ENCODE data around the gene MRM2.

Gene MRM2

DNA sequence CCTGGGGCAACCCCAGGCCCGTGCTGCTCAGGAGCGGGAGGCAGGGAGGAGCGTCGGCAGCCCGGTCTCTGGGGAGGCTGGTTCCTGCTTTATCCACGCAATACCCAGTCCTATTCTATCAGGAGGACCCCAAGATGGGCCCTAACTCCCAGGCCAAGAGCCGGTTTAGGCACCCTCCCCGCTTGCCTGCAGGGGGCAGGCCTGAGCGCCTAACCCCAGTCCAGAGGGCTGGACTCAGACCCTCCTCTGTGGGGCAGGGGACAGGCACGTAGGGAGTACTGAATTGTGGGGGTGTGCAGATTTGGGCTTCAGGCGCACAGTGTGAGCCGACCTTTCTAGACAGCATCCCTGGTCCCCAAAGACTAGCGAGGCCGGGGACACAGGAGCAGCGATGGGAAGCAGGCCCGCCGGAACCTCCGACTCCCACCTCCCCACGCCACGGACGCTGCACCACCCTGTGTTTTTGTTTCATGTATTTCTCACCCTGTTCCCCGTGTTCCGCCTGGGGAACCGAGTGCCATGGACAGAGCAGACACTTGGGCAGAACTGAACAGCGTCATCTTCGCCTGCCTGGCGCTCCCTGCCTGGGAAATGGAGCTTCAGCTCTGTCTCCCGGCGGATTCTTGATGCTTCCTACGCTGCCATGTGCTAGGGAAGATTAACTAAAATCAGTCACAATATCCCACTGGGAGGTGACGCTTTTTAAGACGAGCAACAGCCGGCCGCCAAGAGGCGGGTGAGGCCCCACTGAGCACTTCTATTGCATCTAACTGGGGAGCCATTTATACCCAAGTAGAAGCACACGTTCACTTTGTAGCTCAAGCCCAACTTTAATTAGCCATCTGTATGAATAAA lies 5.4 kb upstream of the MRM2 start:
- peak; percentile 89 for DNase-seq (ENCODE audit: low spot score)

GRCh38 chr7:2245883-2246675 lies 4.1 kb upstream of the MRM2 start:
- DNase-seq (ENCODE audit: low spot score) = no peak

GRCh38 chr7:2244404-2244995 lies 2.5 kb upstream of the MRM2 start:
- no peak for DNase-seq (ENCODE audit: low spot score)

DNA sequence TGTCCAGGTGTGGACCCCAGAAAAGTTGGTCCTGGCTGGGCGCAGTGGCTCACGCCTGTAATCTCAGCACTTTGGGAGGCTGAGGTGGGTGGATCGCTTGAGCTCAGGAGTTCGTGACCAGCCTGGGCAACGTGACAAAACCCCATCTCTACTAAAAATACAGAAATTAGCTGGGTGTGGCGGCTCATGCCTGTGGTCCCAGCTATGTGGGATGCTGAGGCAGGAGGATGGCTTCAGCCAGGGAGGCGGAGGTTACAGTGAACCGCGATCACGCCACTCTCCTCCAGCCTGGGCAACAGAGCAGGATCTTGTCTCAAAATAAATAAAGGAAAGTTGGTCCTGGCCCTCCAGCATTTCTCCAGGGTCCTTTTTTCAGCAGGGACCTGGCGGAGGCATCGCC lies 1.5 kb upstream of the MRM2 start:
- DNase-seq (ENCODE audit: low spot score) = no peak

DNA sequence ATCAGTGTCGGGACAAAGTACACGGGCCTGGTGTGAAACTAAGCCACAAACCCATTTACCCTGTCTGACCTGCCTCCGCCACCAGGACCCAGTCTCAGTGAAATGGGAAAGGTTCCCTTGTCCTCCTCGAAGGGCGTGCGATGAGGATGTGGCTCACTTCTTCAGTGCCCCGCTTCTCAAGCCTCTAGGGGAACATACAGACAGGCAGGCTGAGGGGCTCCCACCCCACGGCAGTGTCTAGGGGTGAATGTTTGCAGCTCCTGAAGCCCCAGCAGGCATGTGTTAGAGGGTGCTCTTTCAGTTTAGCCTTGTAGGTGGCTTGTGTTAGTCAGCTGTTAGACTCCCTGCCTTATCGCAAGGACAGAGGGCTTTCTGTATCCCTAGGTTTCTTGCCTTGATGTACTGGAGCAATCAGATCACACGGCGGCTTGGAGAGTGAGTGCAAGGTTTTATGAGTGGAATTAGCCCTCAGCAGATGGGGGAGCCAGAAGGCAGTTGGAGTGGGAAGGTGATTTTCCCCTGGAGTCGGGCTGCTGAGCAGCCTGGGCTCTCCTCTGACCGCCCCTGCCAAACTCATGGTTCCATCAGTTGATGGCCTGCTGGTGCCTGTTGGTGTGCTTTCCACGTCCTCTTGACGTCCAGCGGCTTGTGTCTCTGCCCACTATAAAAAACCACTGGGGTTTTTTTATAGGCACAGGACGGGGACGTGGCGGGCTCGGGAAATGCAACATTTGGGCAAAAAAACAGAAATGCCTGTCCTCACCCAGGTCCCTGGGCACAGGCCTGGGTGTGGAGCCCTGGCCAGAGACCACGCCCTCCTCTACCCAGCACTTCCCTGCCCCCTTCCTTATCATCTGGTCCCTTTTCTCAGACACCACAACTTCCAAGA lies 780 bp upstream of the MRM2 start:
- peak; percentile 57 for DNase-seq (ENCODE audit: low spot score)

DNA sequence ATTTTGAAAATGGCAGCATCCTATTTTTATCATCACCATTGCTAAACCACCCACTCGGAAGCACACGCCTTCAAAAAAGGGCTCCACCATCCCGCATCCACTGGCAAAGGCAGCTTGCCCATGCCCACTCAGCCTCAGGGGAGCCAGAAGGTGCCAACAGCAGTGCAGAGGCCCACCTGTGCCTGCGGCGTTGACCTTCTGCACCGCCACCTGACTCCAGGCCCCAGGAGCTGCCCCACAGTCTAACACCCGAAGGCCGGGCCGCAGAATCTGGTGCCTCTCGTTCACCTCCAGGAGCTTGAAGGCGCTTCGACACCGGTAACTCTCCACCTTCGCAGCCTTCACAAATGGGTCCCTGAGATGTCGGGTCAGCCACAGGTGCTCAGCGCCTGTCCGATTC lies 2.8 kb downstream of the MRM2 start:
- DNase-seq (ENCODE audit: low spot score) = no peak

DNA sequence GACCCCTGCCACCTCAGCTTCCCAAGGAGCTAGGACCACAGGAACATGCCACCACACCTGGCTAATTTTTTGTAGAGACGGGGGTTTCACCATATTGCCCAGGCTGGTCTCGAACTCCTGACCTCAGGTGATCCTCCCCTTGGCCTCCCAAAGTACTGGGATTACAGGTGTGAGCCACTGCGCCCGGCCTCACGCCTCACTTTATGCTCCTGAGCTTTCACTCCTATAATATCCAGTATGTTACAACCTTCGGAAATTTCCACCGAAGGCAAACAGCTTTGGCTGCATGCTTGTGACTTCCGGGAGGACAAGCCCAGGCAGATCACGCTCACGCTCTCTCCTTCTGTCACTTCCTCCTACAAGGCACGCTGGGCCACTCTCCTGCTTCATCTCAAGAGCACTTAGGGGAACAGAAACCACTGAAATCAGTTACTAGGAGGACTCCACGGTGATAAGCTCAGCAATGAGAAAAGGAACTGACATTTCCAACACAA lies 4.8 kb downstream of the MRM2 start:
- DNase-seq (ENCODE audit: low spot score) = no peak

DNA sequence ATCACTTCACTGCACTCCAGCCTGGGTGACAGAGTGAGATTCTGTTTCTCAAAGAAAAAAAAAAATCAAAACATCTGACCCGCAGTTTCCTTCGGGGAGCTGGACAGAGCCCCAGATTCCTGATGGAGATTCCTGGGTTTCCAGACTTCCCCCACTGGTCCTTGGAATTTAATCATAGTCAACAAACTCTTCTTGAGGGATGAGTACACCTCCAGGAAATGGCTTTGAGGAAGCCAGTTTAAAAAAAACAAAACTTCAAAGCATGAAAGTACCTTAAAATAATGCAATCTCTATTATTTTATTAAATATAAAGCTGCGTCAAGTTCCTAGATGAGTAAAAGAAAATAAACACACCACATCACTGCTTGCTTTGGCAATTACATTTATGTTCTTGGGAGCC lies 8.1 kb downstream of the MRM2 start:
- DNase-seq (ENCODE audit: low spot score) = no peak

DNA sequence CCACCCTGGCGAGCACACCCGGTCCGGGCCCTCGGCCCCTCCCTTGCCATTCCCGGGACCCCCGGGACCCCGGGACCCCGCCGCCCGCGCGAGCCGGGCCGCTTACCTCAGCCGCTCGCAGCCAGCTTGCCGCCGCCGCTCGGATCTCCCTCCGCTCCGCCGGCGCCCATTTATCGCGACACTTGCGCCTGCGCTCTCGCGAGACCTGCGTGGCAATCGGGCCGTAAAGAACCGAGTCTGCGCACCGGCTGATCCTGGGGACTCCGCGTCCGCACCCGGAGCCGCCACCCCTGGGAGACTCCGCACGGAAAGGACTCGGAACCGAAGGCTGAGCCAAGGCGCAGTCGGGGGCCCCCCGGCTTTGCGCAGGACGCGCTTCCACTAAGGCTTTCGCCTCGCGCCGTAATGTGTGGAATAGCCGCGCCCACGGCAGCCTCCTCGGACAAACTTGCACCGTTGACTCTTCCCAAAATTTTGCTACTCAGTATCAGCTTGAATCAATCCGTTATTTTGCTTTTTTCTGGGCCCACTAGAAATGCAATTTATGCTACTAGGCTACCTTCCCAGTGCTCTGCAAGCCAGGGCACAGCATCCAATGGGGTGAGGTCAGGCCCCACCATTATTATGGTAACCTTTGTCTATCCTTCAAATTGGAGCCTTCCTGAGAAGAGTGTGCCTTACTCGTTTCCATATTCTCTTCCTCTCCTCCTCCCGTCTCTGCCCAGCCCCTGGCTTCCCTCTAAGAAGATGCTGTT lies 9.1 kb downstream of the MRM2 start, which contains the start of gene MAD1L1:
TSS of gene MAD1L1 (minus strand) at position 180 of the 755 bp plus-strand sequence. CDS start 2,812 bp downstream, outside the sequence.
- peak; percentile 94 for DNase-seq (ENCODE audit: low spot score)

GRCh38 chr7:2231992-2232765 lies 9.8 kb downstream of the MRM2 start:
- peak; percentile 72 for DNase-seq (ENCODE audit: low spot score)

- DNase-seq (ENCODE audit: low spot score) = no peak
Measured at GRCh38 chr7:2230882-2231281, 11.1 kb downstream of the MRM2 start.

DNA sequence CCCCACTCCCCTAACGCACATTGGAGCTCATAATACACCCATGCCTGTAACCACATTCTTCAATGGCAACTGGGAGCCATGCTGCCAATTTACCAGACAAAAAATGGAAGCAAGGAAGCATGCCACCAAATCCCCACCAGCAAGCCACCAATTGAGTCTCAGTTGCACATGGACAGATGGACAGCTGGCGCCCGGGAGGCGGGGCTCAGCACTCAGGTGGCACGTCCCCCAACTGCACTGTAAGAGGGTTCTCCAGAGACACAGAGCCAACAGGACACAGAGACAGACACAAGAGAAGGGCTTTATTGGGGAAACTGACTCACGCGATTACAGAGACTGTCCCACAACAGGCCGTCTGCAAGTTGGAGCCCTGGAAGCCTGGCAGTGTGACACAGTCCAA lies 11.8 kb downstream of the MRM2 start:
- DNase-seq (ENCODE audit: low spot score) = no peak

- no peak for DNase-seq (ENCODE audit: low spot score)
Measured at GRCh38 chr7:2229467-2229866, 12.5 kb downstream of the MRM2 start.

DNA sequence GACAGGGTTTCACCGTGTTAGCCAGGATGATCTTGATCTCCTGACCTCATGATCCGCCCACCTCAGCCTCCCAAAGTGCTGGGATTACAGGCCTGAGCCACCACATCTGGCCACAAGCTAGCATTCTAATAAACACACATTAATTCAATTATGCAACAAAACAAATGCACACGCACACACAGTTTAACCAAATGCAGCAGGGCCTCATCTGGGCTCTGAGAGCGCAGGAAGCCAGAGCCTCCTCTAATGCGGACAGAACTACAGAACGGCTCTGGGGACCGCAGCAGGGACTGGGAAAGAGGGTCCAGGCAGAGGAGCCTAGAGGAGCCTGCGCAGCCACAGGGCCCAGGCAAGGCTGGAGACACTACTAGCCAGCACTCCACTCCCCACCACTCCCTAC lies 13.1 kb downstream of the MRM2 start:
- DNase-seq (ENCODE audit: low spot score) = no peak

- no peak for DNase-seq (ENCODE audit: low spot score)
Measured at GRCh38 chr7:2227699-2228098, 14.3 kb downstream of the MRM2 start.

DNA sequence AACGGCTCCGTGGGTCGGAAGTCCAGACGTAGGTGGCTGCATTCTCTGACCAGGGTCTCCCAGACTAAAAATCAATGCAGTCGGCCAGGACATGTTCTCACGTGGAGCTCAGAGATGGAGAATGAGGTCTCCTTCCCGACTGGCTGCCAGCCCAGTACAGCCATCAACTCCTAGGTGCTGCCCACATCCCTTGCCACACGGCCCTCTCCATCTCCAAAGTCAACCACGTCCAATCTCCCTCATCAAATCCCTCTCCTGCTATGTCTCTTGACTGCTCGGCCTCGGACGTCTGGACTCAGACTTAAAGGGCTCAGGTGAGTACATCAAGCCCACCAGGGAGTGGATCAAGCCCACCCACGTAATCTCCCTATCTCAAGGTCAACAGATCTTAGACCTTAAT lies 16.2 kb downstream of the MRM2 start:
- no peak for DNase-seq (ENCODE audit: low spot score)

DNA sequence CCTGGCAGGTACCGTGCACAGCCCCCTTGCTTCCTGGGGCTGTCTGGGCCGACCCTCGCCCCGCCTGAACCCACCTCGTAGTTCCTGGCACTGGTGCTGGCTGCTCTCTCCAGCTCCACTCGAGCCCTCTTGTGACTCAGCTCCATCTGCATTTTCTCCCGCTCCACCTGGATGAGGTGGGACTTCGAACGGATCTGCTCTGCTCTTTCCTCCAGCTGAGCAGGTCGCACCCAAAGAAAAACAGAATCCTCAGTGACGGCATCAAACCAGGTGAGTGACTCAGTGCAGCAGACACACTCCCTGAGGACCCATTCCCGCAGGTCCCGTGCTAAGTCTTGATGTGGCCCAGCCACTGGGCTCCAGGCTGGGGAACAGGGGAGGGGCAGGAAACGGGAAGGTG lies 16.7 kb downstream of the MRM2 start:
- DNase-seq (ENCODE audit: low spot score) = no peak

- DNase-seq (ENCODE audit: low spot score) = no peak
Measured at GRCh38 chr7:2224934-2225333, 17.1 kb downstream of the MRM2 start.

- no peak for DNase-seq (ENCODE audit: low spot score)
Measured at GRCh38 chr7:2224491-2224928, 17.5 kb downstream of the MRM2 start.

- DNase-seq (ENCODE audit: low spot score) = no peak
Measured at GRCh38 chr7:2223321-2223720, 18.7 kb downstream of the MRM2 start.
